Muscle layer of colon (tissue), 2 donors: ENCODE data around the gene CYP39A1.

Experiments used
- H3K27ac ChIP-seq: one replicate; pipeline ENCODE4 v1.7.0; 2013; ENCODE audit warnings: low read depth, mild to moderate bottlenecking, low read length, moderate library complexity
- H3K27me3 ChIP-seq, 2 donors: one replicate each; pipeline ENCODE4 v1.7.0; 2013; ENCODE audit warnings: low read length in 2 of 2, mild to moderate bottlenecking in 2 of 2; ENCODE audit not compliant: insufficient read depth in 2 of 2, control insufficient read depth in 1 of 2
- H3K36me3 ChIP-seq: one replicate; pipeline ENCODE4 v1.7.0; 2013; ENCODE audit warnings: mild to moderate bottlenecking, low read length; ENCODE audit not compliant: insufficient read depth
- H3K4me1 ChIP-seq: one replicate; pipeline ENCODE4 v1.7.0; 2013; ENCODE audit warnings: mild to moderate bottlenecking, low read length; ENCODE audit not compliant: insufficient read depth
- H3K4me3 ChIP-seq, 2 donors: one replicate each; pipeline ENCODE4 v1.7.0; 2013; ENCODE audit warnings: low read length in 2 of 2, low read depth in 1 of 2, mild to moderate bottlenecking in 1 of 2, moderate library complexity in 1 of 2
- H3K9ac ChIP-seq: one replicate; pipeline ENCODE4 v1.7.0; 2013; ENCODE audit warnings: low read length
- H3K9me3 ChIP-seq: one replicate; pipeline ENCODE4 v1.7.0; 2013; ENCODE audit warnings: mild to moderate bottlenecking, low read length
- donor health status: abdominal sarcoma.
- donor health status: Adenocarcinoma of cecum.

The CYP39A1 gene

GRCh38 chr6:46584586-46584985, 68.0 kb downstream of the CYP39A1 start:
- Histone ChIP-seq H3K4me3 (no peak overlapping the region), H3K27me3 (no peaks in the 10 kb centered on the region), H3K27ac (no peak overlapping the region), H3K9me3 (no peaks in the 10 kb centered on the region), H3K4me1 (no peaks in the 10 kb centered on the region), H3K36me3 (no peaks in the 10 kb centered on the region), H3K9ac (no peak overlapping the region)

- no peak overlapping the region for H3K27ac ChIP-seq
- H3K9ac ChIP-seq: no peak overlapping the region
- H3K9me3 ChIP-seq: no peaks in the 10 kb centered on the region
- H3K27me3 ChIP-seq: no peaks in the 10 kb centered on the region
- no peaks in the 10 kb centered on the region for H3K36me3 ChIP-seq
- H3K4me1 ChIP-seq: no peaks in the 10 kb centered on the region
- H3K4me3 ChIP-seq: no peak overlapping the region
Measured at GRCh38 chr6:46583721-46584120, 68.9 kb downstream of the CYP39A1 start.

- Histone ChIP-seq H3K27me3 (no peaks in the 10 kb centered on the region), H3K4me3 (no peak overlapping the region), H3K36me3 (no peaks in the 10 kb centered on the region), H3K27ac (no peak overlapping the region), H3K4me1 (no peaks in the 10 kb centered on the region), H3K9ac (no peak overlapping the region), H3K9me3 (no peaks in the 10 kb centered on the region)
Measured at GRCh38 chr6:46583081-46583480, 69.5 kb downstream of the CYP39A1 start.

GRCh38 chr6:46581459-46582177, 71.0 kb downstream of the CYP39A1 start:
- Histone ChIP-seq H3K4me3 (no peak overlapping the region), H3K27me3 (no peaks in the 10 kb centered on the region), H3K9me3 (no peaks in the 10 kb centered on the region), H3K27ac (no peak overlapping the region), H3K9ac (no peak overlapping the region), H3K36me3 (no peaks in the 10 kb centered on the region), H3K4me1 (no peaks in the 10 kb centered on the region)

- no peak overlapping the region for H3K4me3 ChIP-seq
- no peaks in the 10 kb centered on the region for H3K4me1 ChIP-seq
- no peak overlapping the region for H3K9ac ChIP-seq
- no peaks in the 10 kb centered on the region for H3K27me3 ChIP-seq
- H3K9me3 ChIP-seq: no peaks in the 10 kb centered on the region
- H3K27ac ChIP-seq: no peak overlapping the region
- H3K36me3 ChIP-seq: no peaks in the 10 kb centered on the region
Measured at GRCh38 chr6:46575530-46575929, 77.1 kb downstream of the CYP39A1 start.

GRCh38 chr6:46573140-46573539, 79.5 kb downstream of the CYP39A1 start:
- no peaks in the 10 kb centered on the region for H3K36me3 ChIP-seq
- no peak overlapping the region for H3K4me3 ChIP-seq
- H3K27ac ChIP-seq: no peak overlapping the region
- no peaks in the 10 kb centered on the region for H3K27me3 ChIP-seq
- H3K4me1 ChIP-seq: no peaks in the 10 kb centered on the region
- H3K9ac ChIP-seq: no peak overlapping the region
- no peaks in the 10 kb centered on the region for H3K9me3 ChIP-seq

GRCh38 chr6:46565531-46565930, 87.1 kb downstream of the CYP39A1 start:
- Histone ChIP-seq H3K4me1 (no peaks in the 10 kb centered on the region), H3K27me3 (no peaks in the 10 kb centered on the region), H3K4me3 (no peak overlapping the region), H3K9ac (no peak overlapping the region), H3K27ac (no peak overlapping the region), H3K36me3 (no peaks in the 10 kb centered on the region), H3K9me3 (no peaks in the 10 kb centered on the region)

- Histone ChIP-seq H3K4me3 (no peak overlapping the region), H3K9me3 (no peaks in the 10 kb centered on the region), H3K27ac (no peak overlapping the region), H3K4me1 (no peaks in the 10 kb centered on the region), H3K36me3 (no peaks in the 10 kb centered on the region), H3K27me3 (no peaks in the 10 kb centered on the region), H3K9ac (no peak overlapping the region)
Measured at GRCh38 chr6:46563924-46564323, 88.7 kb downstream of the CYP39A1 start.

- Histone ChIP-seq H3K36me3 (no peaks in the 10 kb centered on the region), H3K27me3 (no peaks in the 10 kb centered on the region), H3K4me1 (no peaks in the 10 kb centered on the region), H3K9me3 (no peaks in the 10 kb centered on the region), H3K9ac (no peak overlapping the region), H3K4me3 (no peak overlapping the region), H3K27ac (no peak overlapping the region)
Measured at GRCh38 chr6:46556053-46556452, 96.6 kb downstream of the CYP39A1 start.

GRCh38 chr6:46555129-46555528, 97.5 kb downstream of the CYP39A1 start:
- H3K9me3 ChIP-seq: no peaks in the 10 kb centered on the region
- H3K9ac ChIP-seq: no peak overlapping the region

GRCh38 chr6:46549155-46549554, 103.5 kb downstream of the CYP39A1 start:
- Histone ChIP-seq H3K9me3 (no peaks in the 10 kb centered on the region), H3K27ac (no peak overlapping the region), H3K36me3 (no peaks in the 10 kb centered on the region), H3K27me3 (no peaks in the 10 kb centered on the region), H3K4me1 (no peaks in the 10 kb centered on the region), H3K9ac (no peak overlapping the region), H3K4me3 (no peak overlapping the region)

More at GRCh38 chr6:46555129-46555528, 97.5 kb downstream of the CYP39A1 start:
- no peak overlapping the region for H3K27ac ChIP-seq
- no peaks in the 10 kb centered on the region for H3K27me3 ChIP-seq
- H3K36me3 ChIP-seq: no peaks in the 10 kb centered on the region
- H3K4me1 ChIP-seq: no peaks in the 10 kb centered on the region
- no peak overlapping the region for H3K4me3 ChIP-seq

- Histone ChIP-seq H3K9ac (no peak overlapping the region), H3K27me3 (no peaks in the 10 kb centered on the region), H3K9me3 (no peaks in the 10 kb centered on the region), H3K4me1 (no peaks in the 10 kb centered on the region), H3K27ac (no peak overlapping the region), H3K36me3 (no peaks in the 10 kb centered on the region), H3K4me3 (no peak overlapping the region)
Measured at GRCh38 chr6:46541556-46541955, 111.1 kb downstream of the CYP39A1 start.
